Hematopoietic multipotent progenitor cell treated with erythropoietin and hydrocortisone succinate and interleukin-3 and kit ligand, for 6 days (in vitro differentiated cells): ENCODE data around the gene JSRP1.

ENCODE experiments used
- DNase-seq: peaks from one replicate; pipeline ENCODE4 v3.0.0-alpha.2; 2015

JSRP1 gene

GRCh38 chr19:2231621-2232221 is 24.5 kb downstream of the JSRP1 start:
- peak; percentile 70 for DNase-seq

GRCh38 chr19:2230807-2231533 is 25.2 kb downstream of the JSRP1 start:
- DNase-seq, result no peak

DNA sequence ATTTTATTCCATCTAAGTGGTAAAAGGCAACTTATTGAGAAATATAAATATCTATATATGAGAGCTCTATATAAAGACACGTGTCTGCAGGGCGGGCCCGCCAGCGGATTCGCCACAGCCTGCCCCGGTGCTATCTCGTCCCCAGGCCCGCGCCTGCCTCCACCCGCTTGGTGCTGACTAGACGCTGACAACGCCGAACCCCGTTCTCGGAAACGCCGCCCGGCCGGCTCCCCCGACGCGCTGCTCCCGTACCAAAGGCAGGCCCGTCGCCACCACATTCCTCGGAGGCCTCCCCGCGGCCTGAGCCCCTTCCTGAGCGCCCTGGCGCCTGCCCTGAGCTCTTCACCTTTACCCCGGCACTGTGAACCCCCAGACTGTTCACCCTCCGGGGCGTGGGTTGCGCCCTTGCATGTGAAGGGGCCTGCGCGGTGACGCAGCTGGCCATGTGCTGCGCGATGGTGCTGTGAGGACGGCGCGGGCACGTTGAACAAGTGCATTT is 26.1 kb downstream of the JSRP1 start:
- no peak for DNase-seq

DNA sequence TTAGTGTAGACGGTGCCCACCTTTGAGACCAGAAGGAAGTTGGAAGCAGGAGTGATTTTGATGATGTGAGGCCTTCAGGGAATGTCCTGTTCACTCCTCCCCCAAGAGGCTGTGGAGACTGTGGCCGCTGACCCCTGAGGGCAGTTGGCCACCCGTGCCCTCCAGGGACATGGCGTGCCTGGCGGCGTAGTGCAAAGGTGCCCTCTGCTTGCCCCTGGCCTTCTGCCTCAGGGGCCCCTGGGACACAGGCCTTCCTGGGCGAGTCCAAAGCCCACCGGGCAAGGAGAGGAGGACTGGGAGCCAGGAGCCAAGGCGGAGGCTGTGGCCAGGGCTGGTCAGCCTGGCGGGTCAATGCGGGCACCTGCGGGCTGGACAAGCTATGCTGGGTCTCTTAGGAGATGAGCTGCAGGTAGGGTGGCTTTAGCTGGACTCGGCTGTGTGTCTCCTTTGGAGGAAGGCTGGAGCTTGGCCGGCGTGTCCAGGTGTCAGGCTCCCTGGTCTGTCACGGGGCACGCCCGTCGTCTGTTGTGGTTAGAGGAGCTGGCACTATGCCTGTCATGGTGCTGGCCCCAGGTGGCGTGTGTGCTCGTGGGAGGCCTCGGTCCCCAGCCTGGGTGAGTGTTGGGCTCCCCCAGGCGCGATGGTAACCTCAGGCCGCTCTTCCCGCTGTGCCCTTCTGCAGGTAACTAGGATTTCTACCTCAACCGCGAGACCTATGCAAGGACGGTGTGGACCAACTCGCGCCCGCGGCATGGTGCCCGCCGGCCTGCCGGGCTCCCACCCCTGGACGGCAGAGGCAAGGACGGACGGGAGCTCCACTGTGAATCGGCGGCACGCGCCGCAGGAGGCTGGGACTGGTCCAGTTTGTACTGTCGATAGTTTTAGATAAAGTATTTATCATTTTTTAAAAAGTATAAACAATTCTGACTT is 26.8 kb downstream of the JSRP1 start:
- DNase-seq, result no peak

GRCh38 chr19:2228157-2229030 is 27.8 kb downstream of the JSRP1 start:
- DNase-seq, result no peak

DNA sequence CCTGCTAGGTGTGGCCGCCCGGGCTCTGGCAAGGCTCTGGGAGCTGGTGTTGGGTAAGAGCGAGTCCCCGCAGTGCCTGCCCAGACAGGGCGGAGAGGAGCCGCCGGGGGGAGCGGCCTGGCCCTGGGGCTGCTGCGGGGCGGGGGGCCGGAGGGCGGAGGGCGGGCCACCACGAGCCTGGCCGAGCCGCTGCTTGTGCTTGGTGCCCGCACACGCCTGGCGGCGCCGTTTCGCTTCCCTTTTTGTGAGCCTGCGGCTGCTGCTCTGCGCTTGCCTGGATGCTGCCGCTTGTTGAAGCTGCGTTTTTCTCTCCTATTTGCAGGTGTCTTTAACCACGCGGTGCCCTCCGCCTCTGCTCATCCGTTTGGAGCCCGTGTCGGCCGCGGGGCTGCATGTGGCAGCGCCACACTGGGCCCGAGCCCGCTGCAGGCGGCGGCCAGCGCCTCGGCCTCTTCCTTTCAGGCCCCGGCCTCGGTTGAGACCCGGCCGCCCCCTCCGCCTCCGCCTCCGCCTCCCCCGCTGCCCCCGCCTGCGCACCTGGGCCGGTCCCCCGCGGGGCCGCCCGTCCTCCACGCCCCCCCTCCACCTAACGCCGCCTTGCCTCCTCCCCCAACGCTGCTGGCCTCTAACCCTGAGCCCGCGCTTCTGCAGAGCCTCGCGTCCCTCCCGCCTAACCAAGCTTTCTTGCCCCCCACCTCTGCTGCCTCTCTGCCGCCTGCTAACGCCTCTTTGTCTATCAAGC is 28.6 kb downstream of the JSRP1 start:
- DNase-seq, result no peak

GRCh38 chr19:2226840-2227360 is 29.3 kb downstream of the JSRP1 start:
- no peak for DNase-seq

- DNase-seq, result no peak
Measured at GRCh38 chr19:2226051-2226839, 30.0 kb downstream of the JSRP1 start.

- no peak for DNase-seq
Measured at GRCh38 chr19:2225415-2226050, 30.7 kb downstream of the JSRP1 start.

GRCh38 chr19:2224754-2225349 is 31.4 kb downstream of the JSRP1 start:
- no peak for DNase-seq

- DNase-seq, result no peak
Measured at GRCh38 chr19:2223959-2224358, 32.3 kb downstream of the JSRP1 start.

DNA sequence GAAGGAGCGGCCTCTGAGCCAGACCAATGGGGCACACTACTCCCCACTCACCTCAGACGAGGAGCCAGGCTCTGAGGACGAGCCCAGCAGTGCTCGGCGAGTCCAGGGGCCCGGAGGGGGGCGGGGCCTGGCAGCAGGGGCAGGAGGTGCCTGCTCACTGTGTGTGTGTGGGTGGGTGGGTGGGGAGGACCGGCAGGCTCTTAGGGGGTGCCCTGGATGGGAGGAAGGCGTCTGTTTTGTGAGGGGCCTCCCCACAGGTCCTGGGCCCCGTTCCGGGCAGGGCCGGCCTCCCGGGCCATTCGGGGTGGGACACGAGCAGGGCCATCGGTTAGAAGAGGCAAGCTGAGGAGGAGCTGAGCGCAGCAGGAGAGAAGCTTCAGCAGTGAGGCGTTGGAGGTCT is 32.8 kb downstream of the JSRP1 start:
- no peak for DNase-seq

GRCh38 chr19:2221918-2222317 is 34.3 kb downstream of the JSRP1 start:
- DNase-seq, result no peak

- no peak for DNase-seq
Measured at GRCh38 chr19:2221250-2221831, 34.9 kb downstream of the JSRP1 start.

DNA sequence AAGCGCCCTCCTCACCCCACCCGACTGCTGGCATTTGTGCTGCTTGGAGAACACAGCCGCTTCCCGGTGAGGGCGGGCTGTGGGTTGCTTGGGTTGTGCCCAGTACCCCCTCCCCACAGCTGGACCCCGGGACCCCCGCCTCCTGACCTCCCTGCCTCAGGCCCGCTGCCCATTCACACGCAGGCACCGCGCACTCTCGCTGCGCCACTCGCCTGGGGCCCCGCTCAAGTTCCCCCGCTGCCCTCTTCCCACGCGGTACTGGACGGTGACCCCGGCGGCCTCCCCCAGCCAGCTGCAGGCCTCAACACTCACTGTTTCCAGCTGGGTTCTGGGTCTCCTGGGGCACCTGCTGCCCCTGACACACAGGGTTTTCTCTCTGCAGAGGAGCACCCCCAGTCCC is 36.5 kb downstream of the JSRP1 start:
- no peak for DNase-seq

- no peak for DNase-seq
Measured at GRCh38 chr19:2217591-2217990, 38.6 kb downstream of the JSRP1 start.

GRCh38 chr19:2216361-2217225 is 39.6 kb downstream of the JSRP1 start:
- no peak for DNase-seq

GRCh38 chr19:2215281-2215751 is 40.9 kb downstream of the JSRP1 start:
- no peak for DNase-seq
